ENCODE data around the gene STAT5A. TPM values are rescaled to one million over a fixed set of nuclear protein-coding genes. Genes with fewer than 3 reads are reported as not detected.

The STAT5A gene
- total and polyA plus RNA-seq, 2 experiments from 2014 or later: 2.3 to 18.1 TPM

- TF ChIP-seq STAT1 (IDR thresholded peaks at IDR 0.05; ENCODE audit: unreplicated experiment) (no peak), EZH2phosphoT487 (IDR thresholded peaks at IDR 0.05; ENCODE audit: unreplicated experiment) (no peak), ETS1 (IDR thresholded peaks at IDR 0.05) (no peak), JUNB (IDR thresholded peaks at IDR 0.05; ENCODE audit: unreplicated experiment) (no peak), EZH2 (IDR thresholded peaks at IDR 0.05; ENCODE audit: low read depth, unreplicated experiment) (no peak), REST (IDR thresholded peaks at IDR 0.05; ENCODE audit: unreplicated experiment) (no peak), POLR2AphosphoS5 (IDR thresholded peaks at IDR 0.05; ENCODE audit: low read depth) (no peak), ZNF331 (CRISPR knock-in tag; IDR thresholded peaks at IDR 0.05; ENCODE audit: low read depth) (no peak)
Measured at GRCh38 chr17:42345396-42346073, 57.2 kb downstream of the STAT5A start (continued).

- peaks cover 13% of the 10 kb centered on the region for H3K36me3 ChIP-seq (ENCODE audit: insufficient read depth)
- H3K27ac Mint-ChIP-seq: peak overlapping the region; percentile 27; the same call in 1 of the 2 replicates
- DNase-seq (ENCODE audit: low spot score): no peak
- peaks cover 6% of the 10 kb centered on the region; the same call in 1 of the 2 replicates for H3K4me1 ChIP-seq (ENCODE audit: insufficient read depth)
- no peaks in the 10 kb centered on the region for H3K9me3 Mint-ChIP-seq
- no peak overlapping the region for H3K4me3 Mint-ChIP-seq
- H3K36me3 Mint-ChIP-seq (ENCODE audit: low read depth): peaks cover 51% of the 10 kb centered on the region
- no peaks in the 10 kb centered on the region; the same call in 1 of the 2 replicates for H3K9me2 ChIP-seq (ENCODE audit: insufficient read depth)
- H2AFZ ChIP-seq: no peak overlapping the region
- no peak overlapping the region for H3K4me2 ChIP-seq
- H3K4me3 ChIP-seq: no peak overlapping the region
- peak overlapping the region; percentile 18; the same call in 1 of the 2 replicates for H3K27ac ChIP-seq (ENCODE audit: low read depth)
- no peaks in the 10 kb centered on the region for H3K27me3 ChIP-seq (ENCODE audit: insufficient read depth)
- peaks cover 7% of the 10 kb centered on the region for H3F3A ChIP-seq (replicated peaks; ENCODE audit: low read depth)
- H3K27me3 Mint-ChIP-seq (ENCODE audit: insufficient read depth, low read depth, poor library complexity): peaks cover 3% of the 10 kb centered on the region
- peaks cover 38% of the 10 kb centered on the region for H3K79me2 ChIP-seq (replicated peaks; ENCODE audit: insufficient read depth)
- H4K20me1 ChIP-seq (replicated peaks; ENCODE audit: insufficient read depth): peaks cover 8% of the 10 kb centered on the region; the same call in 1 of the 2 replicates
- no peak for ATAC-seq
- peaks cover 24% of the 10 kb centered on the region; the same call in 2 of the 3 replicates for H3K4me1 Mint-ChIP-seq
- TF ChIP-seq CTCF (conservative IDR thresholded peaks at IDR 0.05; ENCODE audit: low read depth in 2 of 2) (no peak), STAT1 (IDR thresholded peaks at IDR 0.05; ENCODE audit: unreplicated experiment) (no peak), JUNB (IDR thresholded peaks at IDR 0.05; ENCODE audit: unreplicated experiment) (no peak), NANOG (IDR thresholded peaks at IDR 0.05; ENCODE audit: borderline replicate concordance) (no peak), CREB1 (CRISPR knock-in tag; IDR thresholded peaks at IDR 0.05; ENCODE audit: low read depth) (no peak), ZNF462 (CRISPR knock-in tag; IDR thresholded peaks at IDR 0.05) (no peak)
Measured at GRCh38 chr17:42346481-42346880, 58.2 kb downstream of the STAT5A start.

Measured in GM23338 (cell line).